Measurements from ENCODE around the gene NDEL1.

NDEL1 gene

DNA sequence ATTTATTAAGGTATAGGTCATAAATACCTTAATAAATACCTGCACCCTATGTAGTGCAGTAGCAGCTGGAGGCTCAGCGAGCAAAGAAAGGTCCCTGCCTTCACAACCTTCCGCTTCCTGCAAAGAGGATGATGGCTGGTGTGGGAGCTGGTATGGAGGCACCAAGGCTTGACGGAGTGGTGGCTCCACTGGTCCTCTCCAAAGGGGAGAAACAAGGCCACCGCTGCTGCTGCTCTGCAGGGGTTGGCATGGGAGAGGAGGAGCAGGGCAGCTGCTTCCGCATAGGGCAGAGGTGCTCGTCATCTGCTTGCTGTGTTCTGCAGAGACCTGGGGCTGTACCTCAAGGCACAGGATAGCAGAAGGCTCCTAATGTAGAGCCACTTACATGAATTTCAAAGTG is 52.8 kb downstream of the NDEL1 start:
- no peak overlapping the region for H3K4me3 ChIP-seq (ENCODE audit: low read length)
- TF ChIP-seq, protein P1, sequence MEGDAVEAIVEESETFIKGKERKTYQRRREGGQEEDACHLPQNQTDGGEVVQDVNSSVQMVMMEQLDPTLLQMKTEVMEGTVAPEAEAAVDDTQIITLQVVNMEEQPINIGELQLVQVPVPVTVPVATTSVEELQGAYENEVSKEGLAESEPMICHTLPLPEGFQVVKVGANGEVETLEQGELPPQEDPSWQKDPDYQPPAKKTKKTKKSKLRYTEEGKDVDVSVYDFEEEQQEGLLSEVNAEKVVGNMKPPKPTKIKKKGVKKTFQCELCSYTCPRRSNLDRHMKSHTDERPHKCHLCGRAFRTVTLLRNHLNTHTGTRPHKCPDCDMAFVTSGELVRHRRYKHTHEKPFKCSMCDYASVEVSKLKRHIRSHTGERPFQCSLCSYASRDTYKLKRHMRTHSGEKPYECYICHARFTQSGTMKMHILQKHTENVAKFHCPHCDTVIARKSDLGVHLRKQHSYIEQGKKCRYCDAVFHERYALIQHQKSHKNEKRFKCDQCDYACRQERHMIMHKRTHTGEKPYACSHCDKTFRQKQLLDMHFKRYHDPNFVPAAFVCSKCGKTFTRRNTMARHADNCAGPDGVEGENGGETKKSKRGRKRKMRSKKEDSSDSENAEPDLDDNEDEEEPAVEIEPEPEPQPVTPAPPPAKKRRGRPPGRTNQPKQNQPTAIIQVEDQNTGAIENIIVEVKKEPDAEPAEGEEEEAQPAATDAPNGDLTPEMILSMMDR (IDR thresholded peaks at IDR 0.05; ENCODE audit: insufficient read depth, low read depth, low read length, missing control alignments), result no peak
- DNase-seq (ENCODE audit: low read depth), result no peak

DNA sequence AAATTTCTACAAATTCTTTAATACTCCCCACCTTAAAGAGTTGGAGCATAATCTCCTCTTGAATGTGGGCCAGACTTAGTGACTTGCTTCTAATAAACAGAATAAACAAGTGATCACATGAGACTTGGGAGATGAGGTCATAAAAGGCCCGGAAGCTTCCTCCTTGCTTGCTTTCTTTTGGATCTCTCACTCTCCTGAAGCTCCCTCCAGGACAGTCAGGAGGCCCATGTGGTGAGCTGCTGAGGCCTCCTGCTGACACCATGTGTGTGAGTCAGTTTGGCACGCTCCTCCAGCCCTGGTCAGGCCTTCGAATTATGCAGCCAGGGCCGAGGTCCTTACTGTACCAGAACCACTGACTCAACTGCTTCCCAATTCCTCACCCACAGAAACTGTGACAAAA is 53.2 kb downstream of the NDEL1 start:
- DNase-seq (ENCODE audit: low read depth), result peak; percentile 79
- TF ChIP-seq, protein P1 (IDR thresholded peaks at IDR 0.05; ENCODE audit: insufficient read depth, low read depth, low read length, missing control alignments), result no peak

DNA sequence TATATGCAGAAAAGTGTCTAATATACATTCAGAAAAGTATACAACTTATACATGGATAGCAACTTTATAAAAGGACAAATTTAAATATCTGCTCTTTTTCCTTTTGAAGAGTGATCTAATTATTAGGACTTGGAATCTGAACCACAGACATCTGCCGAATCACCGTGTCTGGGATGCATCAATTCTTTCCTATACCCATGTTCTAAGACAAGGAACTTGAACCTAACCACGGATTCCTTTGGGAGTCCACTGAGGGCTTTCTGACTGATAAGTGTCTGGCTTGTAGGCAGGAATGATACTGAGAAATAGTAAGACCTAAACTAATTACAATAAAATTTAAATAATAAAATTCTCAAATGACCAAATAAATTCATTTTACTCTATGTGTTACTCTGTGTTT is 54.2 kb downstream of the NDEL1 start:
- TF ChIP-seq, protein P1 (IDR thresholded peaks at IDR 0.05; ENCODE audit: insufficient read depth, low read depth, low read length, missing control alignments), result no peak
- H3K4me3 ChIP-seq (ENCODE audit: low read length), result no peak overlapping the region
- no peak for DNase-seq (ENCODE audit: low read depth)

More for the DNA sequence above, 53.2 kb downstream of the NDEL1 start:
- no peak overlapping the region for H3K4me3 ChIP-seq (ENCODE audit: low read length)

DNA sequence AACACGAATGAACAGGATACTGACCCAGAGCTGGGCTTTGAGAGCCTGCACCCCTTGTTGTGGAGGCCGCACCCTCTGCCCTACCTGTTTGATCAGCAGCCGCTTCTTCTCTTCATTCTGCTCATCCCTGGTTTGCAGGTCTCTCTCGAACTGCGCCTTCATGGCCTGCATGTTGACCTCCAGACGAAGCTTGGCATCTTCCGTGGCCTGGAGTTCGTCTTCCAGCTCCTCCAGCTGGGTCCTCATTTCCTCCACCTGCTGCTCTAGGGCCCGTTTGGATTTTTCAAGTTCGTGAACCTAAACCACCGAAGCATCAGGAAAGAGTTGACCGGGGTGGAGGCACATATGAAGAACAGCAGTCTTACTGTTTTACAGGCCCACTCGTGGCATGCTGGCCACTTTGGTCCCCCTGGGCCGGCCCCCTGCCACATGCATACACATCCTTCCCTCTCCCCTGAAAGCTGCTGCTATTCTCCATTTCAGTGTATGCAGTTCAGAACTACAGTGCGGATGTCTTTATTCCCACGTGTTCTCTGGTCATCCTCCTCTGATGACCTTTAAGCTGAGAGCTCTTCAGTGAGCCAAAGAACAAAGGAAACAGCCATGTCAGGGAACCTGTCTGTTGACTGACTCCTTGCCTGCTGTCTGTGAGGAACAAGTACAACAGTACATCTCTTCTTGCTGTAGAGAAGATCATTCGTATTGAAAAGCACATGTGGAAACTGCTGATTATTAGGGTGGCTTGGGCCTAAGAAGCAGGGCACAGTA is 54.8 kb downstream of the NDEL1 start:
- TF ChIP-seq, protein P1 (IDR thresholded peaks at IDR 0.05; ENCODE audit: insufficient read depth, low read depth, low read length, missing control alignments), result no peak
- DNase-seq (ENCODE audit: low read depth), result peak; percentile 21
- H3K4me3 ChIP-seq (ENCODE audit: low read length), result no peak overlapping the region

DNA sequence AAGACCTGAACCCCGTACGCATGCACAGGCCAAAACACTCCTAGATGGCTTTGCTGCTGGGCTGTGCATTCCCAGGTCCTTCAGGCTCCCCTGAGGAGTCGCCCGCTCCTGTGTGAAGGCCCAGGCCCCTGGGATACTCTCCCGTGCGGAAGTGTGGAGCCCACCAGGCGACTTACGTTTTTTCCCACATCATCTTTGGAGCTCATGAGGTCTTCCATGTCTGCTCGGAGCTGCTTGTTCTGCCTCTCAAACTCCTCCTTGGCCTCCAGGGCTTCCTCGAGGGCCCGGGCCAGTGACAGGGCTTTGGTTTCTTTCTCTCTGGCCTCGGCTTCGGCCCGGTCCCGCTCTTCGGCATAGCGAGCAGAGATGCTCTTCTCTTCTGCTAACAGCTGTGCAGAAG is 56.4 kb downstream of the NDEL1 start:
- H3K4me3 ChIP-seq (ENCODE audit: low read length), result no peak overlapping the region
- TF ChIP-seq, protein P1 (IDR thresholded peaks at IDR 0.05; ENCODE audit: insufficient read depth, low read depth, low read length, missing control alignments), result no peak
- DNase-seq (ENCODE audit: low read depth), result no peak

DNA sequence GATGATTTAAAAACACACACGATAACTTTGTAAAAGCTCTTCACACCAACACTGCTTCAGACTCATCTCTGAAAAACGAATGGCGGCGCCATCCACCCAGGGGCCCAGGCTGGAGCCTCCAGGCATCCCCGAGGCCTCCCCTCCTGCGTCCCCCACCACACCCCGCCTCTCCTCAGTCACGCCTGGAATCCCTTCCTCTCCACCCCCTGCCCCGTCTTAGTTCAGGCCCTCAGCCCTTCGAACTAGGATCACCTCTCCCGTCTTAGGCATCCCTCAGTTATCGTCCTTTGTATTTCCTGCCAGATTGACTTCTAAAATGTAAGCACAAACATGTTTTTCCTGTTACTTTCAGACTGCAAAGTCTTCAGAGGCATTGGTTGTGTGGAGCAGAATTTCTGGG is 58.3 kb downstream of the NDEL1 start:
- DNase-seq (ENCODE audit: low read depth), result no peak
- TF ChIP-seq, protein P1 (IDR thresholded peaks at IDR 0.05; ENCODE audit: insufficient read depth, low read depth, low read length, missing control alignments), result no peak
- no peak overlapping the region for H3K4me3 ChIP-seq (ENCODE audit: low read length)
